NCI-H1417 treated with DMSO at 0.1 percent for 48 hours (cell line): ENCODE measurements around the gene TRIM44.
"Not testable (repeated sequence)": the region's sequence is repeated elsewhere in the genome, so short reads cannot be mapped to it uniquely, and the experiment has no call there.

Experiments used
- DNase-seq: peaks from one replicate; lab custom pipeline; 2025; lab: John Stamatoyannopoulos, UW

The TRIM44 gene

DNA sequence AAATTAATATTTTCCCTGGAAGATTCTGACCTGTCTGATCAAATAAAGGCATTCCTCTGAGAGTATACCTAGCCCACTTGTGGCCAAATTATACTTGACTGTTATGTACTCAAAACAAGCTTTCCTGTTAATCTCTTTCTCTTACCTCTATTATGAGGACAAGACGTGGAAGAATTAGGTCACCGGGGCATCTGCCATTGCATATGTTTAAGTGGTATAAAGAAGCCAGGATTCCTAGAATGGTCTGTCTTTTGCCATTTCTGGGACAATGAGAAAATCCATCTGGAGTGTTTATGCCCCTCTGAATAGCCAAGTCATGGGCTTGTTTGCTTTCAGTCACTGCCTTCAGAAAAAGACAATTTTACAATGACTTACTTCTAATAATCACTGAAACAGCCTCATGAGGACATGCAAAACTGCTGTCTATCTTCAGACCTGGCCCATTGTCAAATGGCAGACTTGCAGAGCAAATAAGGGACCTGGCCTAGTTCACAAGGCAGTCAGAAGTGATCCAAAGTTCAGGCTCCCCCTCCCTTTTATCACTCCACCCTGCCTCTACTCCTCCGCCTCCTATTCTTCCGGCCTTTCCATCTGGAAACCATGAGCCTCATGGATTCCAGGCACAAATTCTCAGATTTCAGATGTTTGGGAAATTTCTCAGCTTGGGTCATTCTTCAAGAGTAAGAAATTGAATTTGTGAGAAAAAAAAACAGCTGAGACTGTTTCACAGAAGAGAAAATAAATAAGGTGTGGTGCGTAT lies 153.2 kb downstream of the TRIM44 start:
- no peak for DNase-seq

GRCh38 chr11:35820614-35821013 lies 158.0 kb downstream of the TRIM44 start:
- DNase-seq: no peak

GRCh38 chr11:35822815-35823495 lies 160.4 kb downstream of the TRIM44 start:
- DNase-seq: no peak

- DNase-seq: no peak
Observed at GRCh38 chr11:35823742-35824298, 161.2 kb downstream of the TRIM44 start.

DNA sequence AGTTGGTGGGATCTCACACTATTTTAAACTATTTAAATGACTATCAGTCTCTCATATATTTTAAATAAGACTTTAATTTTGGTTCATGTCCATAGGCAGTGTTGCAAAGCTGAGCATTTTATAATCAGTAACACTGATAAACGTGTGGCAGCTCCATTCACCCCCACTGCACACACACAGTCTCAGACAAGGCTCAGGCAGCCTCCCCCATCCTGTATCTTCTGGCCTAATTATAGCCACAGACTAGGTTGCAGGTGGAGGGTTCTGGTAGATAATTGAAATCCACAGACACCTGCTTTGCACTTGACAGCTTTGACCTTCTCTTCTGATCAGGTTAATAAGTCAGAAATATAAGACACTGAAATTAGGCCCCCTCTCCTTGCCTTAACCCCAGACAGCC lies 162.8 kb downstream of the TRIM44 start:
- DNase-seq: peak; percentile 35

DNA sequence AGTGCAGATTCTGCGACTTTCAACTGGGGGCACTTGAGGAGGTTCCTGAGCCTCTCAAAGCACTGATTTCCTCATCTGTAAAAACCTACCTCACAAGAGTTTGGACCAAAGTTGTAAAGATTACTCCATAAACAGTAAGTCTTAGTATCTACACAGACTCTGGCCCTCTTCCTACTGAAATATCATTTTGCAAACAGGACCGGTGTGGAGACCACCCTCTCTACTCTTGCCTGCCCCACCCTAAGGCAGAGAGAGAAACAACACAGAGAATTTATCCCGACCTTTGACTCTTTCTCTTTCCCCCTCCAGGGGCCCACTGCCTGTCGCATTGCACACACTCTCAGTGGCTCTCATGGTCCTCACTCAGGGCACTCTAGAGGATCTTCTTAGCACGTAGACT lies 163.4 kb downstream of the TRIM44 start:
- DNase-seq: no peak

DNA sequence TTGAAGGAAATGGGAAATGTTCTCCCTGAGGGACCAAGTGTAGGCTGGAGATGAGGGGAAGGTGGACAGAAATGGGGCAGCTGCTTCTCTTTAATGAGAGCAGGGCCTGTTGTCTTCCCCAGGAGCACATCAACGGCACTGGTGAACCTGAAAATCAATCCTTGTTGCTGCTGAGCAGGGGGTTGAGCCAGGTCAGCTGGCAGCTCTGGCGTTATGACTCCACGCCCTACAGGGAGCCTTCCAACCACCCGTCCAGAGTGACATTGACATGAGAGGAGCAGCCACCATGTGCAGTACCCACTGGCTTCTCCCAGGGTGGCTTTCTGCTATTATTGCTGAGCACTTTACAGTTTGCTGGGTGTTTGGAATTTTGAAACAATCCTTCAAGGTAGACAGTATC lies 164.4 kb downstream of the TRIM44 start:
- DNase-seq: no peak

- no peak for DNase-seq
Observed at GRCh38 chr11:35836205-35836604, 173.6 kb downstream of the TRIM44 start.

DNA sequence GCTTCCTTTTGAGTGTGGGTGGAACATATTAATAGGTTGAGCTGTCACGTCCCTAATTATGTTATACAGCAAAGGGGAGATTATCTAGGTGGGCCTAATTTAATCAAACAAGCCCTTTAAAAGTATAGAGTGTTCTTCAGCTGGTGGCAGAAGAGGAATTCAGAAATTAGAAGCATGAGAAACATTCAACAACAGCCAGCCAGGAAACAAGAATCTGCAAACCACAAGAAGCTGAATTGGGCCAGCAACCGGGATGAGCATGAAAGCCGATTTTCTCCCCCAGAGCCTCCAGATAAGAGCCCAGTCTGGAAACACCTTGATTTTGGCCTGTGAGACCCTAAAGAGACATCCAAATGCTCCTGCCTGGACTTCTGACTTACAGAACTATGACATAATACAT lies 175.5 kb downstream of the TRIM44 start:
- DNase-seq: no peak

DNA sequence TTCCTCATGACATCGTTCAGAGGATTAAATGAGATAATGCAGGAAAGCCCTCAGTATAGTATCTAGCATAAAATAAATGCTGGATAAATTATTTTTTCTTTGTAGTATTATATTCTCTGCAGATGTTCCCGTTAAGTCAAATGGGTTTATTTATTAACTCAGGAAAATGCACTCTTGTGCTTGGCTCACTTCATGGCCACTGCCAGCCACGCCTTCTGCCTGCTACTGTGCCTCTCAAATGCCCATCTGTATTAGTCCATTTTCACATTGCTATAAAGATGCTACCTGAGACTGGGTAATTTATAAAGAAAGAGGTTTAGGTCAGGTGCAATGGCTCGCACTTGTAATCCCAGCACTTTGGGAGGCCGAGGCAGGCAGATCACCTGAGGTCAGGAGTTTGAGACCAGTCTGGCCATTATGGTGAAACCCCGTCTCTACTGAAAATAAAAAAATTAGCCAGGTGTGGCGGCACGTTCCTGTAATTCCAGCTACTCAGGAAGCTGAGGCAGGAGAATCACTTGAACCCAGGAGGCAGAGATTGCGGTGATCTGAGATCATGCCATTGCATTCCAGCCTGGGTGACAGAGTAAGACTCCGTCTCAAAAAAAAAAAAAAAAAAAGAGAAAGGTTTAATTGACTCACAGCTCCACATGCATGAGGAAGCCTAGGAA lies 176.3 kb downstream of the TRIM44 start:
- not testable (repeated sequence) for DNase-seq

- DNase-seq: no peak
Observed at GRCh38 chr11:35839368-35840161, 177.0 kb downstream of the TRIM44 start.

- DNase-seq: no peak
Observed at GRCh38 chr11:35841733-35842132, 179.2 kb downstream of the TRIM44 start.

- DNase-seq: no peak
Observed at GRCh38 chr11:35842958-35843357, 180.4 kb downstream of the TRIM44 start.

- DNase-seq: no peak
Observed at GRCh38 chr11:35844579-35844978, 182.0 kb downstream of the TRIM44 start.

- no peak for DNase-seq
Observed at GRCh38 chr11:35845860-35846259, 183.3 kb downstream of the TRIM44 start.

DNA sequence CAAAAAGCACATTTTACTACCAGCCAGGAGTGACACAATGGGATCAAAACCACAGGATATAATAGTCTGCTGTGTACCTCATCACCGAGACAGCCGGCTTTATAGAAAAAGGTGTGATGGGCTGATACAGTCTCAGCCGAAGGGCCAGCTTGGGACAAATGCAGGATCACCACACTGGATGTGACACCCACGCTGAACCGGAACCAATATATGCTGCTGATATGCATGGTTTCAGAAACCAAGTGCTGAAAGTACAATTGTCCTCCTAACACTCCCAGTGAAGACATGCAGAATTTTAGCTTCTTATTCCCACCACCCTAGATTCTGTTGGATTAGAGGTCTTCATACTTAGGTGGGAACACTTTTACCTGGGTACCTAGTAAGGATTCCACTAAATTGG lies 184.3 kb downstream of the TRIM44 start:
- DNase-seq: no peak

- no peak for DNase-seq
Observed at GRCh38 chr11:35847473-35847872, 184.9 kb downstream of the TRIM44 start.

GRCh38 chr11:35848616-35849015 lies 186.0 kb downstream of the TRIM44 start:
- no peak for DNase-seq

- DNase-seq: no peak
Observed at GRCh38 chr11:35850191-35850590, 187.6 kb downstream of the TRIM44 start.

- no peak for DNase-seq
Observed at GRCh38 chr11:35851342-35851741, 188.8 kb downstream of the TRIM44 start.

- no peak for DNase-seq
Observed at GRCh38 chr11:35852056-35852455, 189.5 kb downstream of the TRIM44 start.

DNA sequence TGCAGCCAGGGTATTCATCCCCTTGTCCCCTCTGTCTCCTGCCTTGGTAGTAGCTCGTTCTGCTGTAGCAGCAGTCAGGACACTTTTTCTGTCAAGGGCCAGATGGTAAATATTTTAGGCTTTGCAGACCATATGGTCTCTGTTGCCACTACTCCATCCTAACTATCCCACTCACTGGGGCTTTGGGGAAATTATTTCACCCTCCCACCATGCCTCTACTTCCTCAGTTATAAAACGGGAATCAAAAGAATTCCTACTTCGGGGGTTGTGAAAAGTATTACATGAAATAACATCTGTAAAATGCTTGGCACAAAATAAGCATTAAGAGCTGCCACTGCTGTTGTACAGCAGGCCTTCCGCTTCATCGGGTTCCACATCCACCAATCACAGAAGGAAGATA lies 191.4 kb downstream of the TRIM44 start:
- DNase-seq: no peak
